Kidney epithelial cell (primary cell): ENCODE results near the gene PRR27. TPM values are rescaled to one million over a fixed set of nuclear protein-coding genes. Genes with fewer than 3 reads are reported as not detected.
"Not testable (repeated sequence)": the region's sequence is repeated elsewhere in the genome, so short reads cannot be mapped to it uniquely, and the experiment has no call there.

Experiments
- DNase-seq: peaks from one replicate; pipeline ENCODE4 v3.0.0-alpha.2; 2010; ENCODE audit warnings: low read depth
- H3K27me3 ChIP-seq: 2 replicates; pipeline ENCODE4 v1.6.0; 2011; ENCODE audit warnings: low read length; ENCODE audit not compliant: control insufficient read depth, insufficient read depth
- H3K36me3 ChIP-seq: 2 replicates; pipeline ENCODE4 v1.5.1; 2011; ENCODE audit warnings: low read length; ENCODE audit not compliant: control insufficient read depth, insufficient read depth
- H3K4me3 ChIP-seq: 2 replicates; pipeline ENCODE4 v1.5.1; 2011; ENCODE audit warnings: low read depth, mild to moderate bottlenecking, control low read depth, low read length
- CTCF ChIP-seq: IDR thresholded peaks from 2 replicates; pipeline ENCODE4 v1.5.1; 2011; ENCODE audit warnings: mild to moderate bottlenecking, moderate library complexity, low read length, control low read depth, inconsistent platforms; ENCODE audit not compliant: insufficient read depth, poor library complexity, severe bottlenecking
- total RNA-seq: library from RNA; depleted of rRNA; stranded (reverse); fragments of >200 nt; gene quantifications from 2 replicates; pipeline ENCODE4 v1.2.3, GENCODE V29; 2015

PRR27 gene
- total RNA-seq, 1 donor from 2014 or later: not detected

- Histone ChIP-seq H3K27me3 (no peaks in the 10 kb centered on the region), H3K36me3 (no peaks in the 10 kb centered on the region), H3K4me3 (no peak overlapping the region)
- no peak for TF ChIP-seq CTCF
- DNase-seq: no peak
Measured at GRCh38 chr4:70197842-70198241, 43.8 kb downstream of the PRR27 start.

GRCh38 chr4:70203601-70204000 is 49.6 kb downstream of the PRR27 start:
- no peak for DNase-seq
- no peaks in the 10 kb centered on the region for H3K36me3 ChIP-seq

GRCh38 chr4:70212752-70213151 is 58.7 kb downstream of the PRR27 start:
- not testable (repeated sequence) for H3K27me3 ChIP-seq, H3K36me3 ChIP-seq, H3K4me3 ChIP-seq, DNase-seq

More at GRCh38 chr4:70203601-70204000, 49.6 kb downstream of the PRR27 start:
- H3K27me3 ChIP-seq: no peaks in the 10 kb centered on the region
- TF ChIP-seq CTCF: no peak
- no peak overlapping the region for H3K4me3 ChIP-seq

Other genes starting within 250 kb of the PRR27 start
- gene CSN1S1, start 223.2 kb upstream of the PRR27 start, total RNA-seq: not detected in 2 replicates
- gene CSN2, start 188.5 kb upstream of the PRR27 start, total RNA-seq: not detected in 2 replicates
- gene STATH, start 158.3 kb upstream of the PRR27 start, total RNA-seq: not detected in 2 replicates
- gene HTN3, start 125.8 kb upstream of the PRR27 start, total RNA-seq: not detected in 2 replicates
- not detected in 2 replicates for gene HTN1, start 103.8 kb upstream of the PRR27 start, total RNA-seq
- gene ODAM, start 41.5 kb downstream of the PRR27 start, total RNA-seq: not detected in 2 replicates
- not detected in 2 replicates for gene FDCSP, start 71.9 kb downstream of the PRR27 start, total RNA-seq
- not detected in 2 replicates for gene CSN3, start 88.4 kb downstream of the PRR27 start, total RNA-seq
- gene CABS1, start 180.7 kb downstream of the PRR27 start, total RNA-seq: not detected in 2 replicates
- gene SMR3A, start 206.5 kb downstream of the PRR27 start, total RNA-seq: not detected in 2 replicates
- not detected in 2 replicates for gene SMR3B, start 228.9 kb downstream of the PRR27 start, total RNA-seq
- not detected in 2 replicates for gene OPRPN, start 243.7 kb downstream of the PRR27 start, total RNA-seq